ENCODE measurements around the gene C4A. TPM values are rescaled to one million over a fixed set of nuclear protein-coding genes. Genes with fewer than 3 reads are reported as not detected.

C4A gene
- total and polyA plus RNA-seq, 2 of the 13 experiments (the other 11 are each of a cell fraction or from before 2014, with no cell fraction given): 165 to 478 TPM

DNA sequence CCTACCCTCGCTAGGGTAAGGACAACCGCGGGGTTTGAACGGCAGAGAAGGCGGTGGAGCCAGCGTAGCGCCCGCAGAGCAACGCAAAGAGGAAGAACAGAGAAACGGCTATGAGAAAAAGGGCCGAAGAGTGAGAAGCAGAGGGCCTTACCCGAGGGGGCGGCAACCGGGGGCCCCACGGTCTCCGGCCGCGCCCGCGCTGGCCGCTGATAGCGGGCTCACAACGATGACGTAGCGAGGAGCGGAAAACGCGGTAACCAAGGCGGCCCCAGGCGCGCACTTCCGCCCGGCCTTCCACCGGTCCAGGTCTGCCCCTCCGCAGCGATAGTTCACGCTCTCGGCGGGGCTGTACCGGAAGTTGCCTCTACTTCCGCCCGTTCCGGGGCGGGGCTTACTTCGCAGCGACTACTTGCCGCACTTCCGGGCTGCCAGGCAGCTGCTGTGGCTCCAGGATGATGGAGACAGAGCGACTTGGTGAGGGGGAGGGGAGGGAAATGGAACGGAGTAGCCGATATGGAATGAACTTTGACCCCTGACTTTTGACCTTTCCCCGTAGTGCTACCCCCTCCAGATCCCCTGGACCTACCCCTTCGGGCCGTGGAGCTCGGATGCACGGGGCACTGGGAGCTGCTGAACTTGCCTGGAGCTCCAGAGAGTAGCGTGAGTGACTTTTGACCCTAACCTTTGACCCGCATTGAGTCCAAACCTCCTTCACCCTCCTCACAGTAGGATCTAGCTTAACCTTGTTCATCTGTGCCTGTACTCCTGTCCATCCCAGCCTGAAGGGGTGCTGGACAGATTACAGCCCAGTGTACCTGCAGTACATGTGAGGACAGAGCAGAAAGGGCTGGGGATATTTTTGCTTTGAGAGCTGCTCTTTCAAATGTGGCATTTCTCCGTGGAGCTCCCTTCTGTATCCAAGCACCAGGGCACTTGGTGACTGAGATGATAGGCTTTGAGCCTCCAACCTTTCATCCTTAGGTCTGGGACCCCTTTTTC lies 22.8 kb upstream of the C4A start, which contains the start of the genes NELFE and SKIC2 (continued):
- TF ChIP-seq ZNF407 (CRISPR knock-in tag; IDR thresholded peaks at IDR 0.05; ENCODE audit: not compliant biosample characterization) (no peak), CAMTA2 (CRISPR knock-in tag; IDR thresholded peaks at IDR 0.05; ENCODE audit: borderline replicate concordance) (no peak), SRSF9 (IDR thresholded peaks at IDR 0.05; ENCODE audit: borderline replicate concordance, insufficient read depth, low read depth, low read length, poor library complexity, severe bottlenecking) (no peak), TFDP1 (CRISPR knock-in tag; IDR thresholded peaks at IDR 0.05; ENCODE audit: borderline replicate concordance) (peak; percentile 82; the same call in 1 of the 2 replicates), PRDM10 (CRISPR knock-in tag; IDR thresholded peaks at IDR 0.05; ENCODE audit: low read depth) (peak; percentile 91), ZNF615 (CRISPR knock-in tag; IDR thresholded peaks at IDR 0.05; ENCODE audit: borderline replicate concordance) (0 out of 2 replicates have a peak, but pooled peaks have one; percentile 32), CBFB (CRISPR knock-in tag; IDR thresholded peaks at IDR 0.05) (peak; percentile 92), ZNF768 (CRISPR knock-in tag; IDR thresholded peaks at IDR 0.05) (no peak), KDM3A (CRISPR knock-in tag; IDR thresholded peaks at IDR 0.05; ENCODE audit: low read depth) (peak; percentile 98), DDIT3 (CRISPR knock-in tag; IDR thresholded peaks at IDR 0.05) (0 out of 2 replicates have a peak, but pooled peaks have one; percentile 14), ZNF160 (CRISPR knock-in tag; IDR thresholded peaks at IDR 0.05) (peak; percentile 67), ZNF619 (CRISPR knock-in tag; IDR thresholded peaks at IDR 0.05) (no peak)
- TF ChIP-seq, protein P1, sequence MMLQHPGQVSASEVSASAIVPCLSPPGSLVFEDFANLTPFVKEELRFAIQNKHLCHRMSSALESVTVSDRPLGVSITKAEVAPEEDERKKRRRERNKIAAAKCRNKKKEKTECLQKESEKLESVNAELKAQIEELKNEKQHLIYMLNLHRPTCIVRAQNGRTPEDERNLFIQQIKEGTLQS (CRISPR knock-in tag; IDR thresholded peaks at IDR 0.05): peak; percentile 11; the same call in 1 of the 2 replicates

Data from HepG2 (cell line).